Left cardiac atrium (tissue), 4 donors: ENCODE measurements around the gene IMP4. TPM values are rescaled to one million over a fixed set of nuclear protein-coding genes. Genes with fewer than 3 reads are reported as not detected.

ENCODE experiments used
- ATAC-seq, 2 donors: fragments of 200-7000 bp; cut with Tn5 transposase; one replicate each; pipeline ENCODE4 v1.9.1; 2020; ENCODE audit warnings: mild to moderate bottlenecking in 2 of 2, moderate library complexity in 2 of 2
- DNase-seq: peaks from one replicate; pipeline ENCODE4 v3.0.0-alpha.2; 2020
- intact Hi-C, 2 donors: fragments of 100-400 bp; cut with DNase I; formaldehyde crosslinking; loops; one replicate each; pipeline versions ENCODE4 v1.14.1 to v1.15.1; 2022 to 2023
- total RNA-seq, 2 donors: library from RNA; stranded (reverse); fragmentation: NEBNext Ultra II Directional; extraction: Animal tissue kit (Norgen Biotek cat#: 25700); gene quantifications; one replicate each; pipeline ENCODE4 v1.2.1, GENCODE V29; 2021
- donor health status: DM: no; HTN: yes; CAD: no.
- donor health status: DM: no; HTN: yes; CAD: no; lungs with severe emphysema.
- donor health status: DM: yes; HTN: yes; CAD: no.
- donor health status: Dilated cardiomyopathy.

Gene IMP4
- total RNA-seq, 2 donors from 2014 or later, result 55.0 to 79.3 TPM

DNA sequence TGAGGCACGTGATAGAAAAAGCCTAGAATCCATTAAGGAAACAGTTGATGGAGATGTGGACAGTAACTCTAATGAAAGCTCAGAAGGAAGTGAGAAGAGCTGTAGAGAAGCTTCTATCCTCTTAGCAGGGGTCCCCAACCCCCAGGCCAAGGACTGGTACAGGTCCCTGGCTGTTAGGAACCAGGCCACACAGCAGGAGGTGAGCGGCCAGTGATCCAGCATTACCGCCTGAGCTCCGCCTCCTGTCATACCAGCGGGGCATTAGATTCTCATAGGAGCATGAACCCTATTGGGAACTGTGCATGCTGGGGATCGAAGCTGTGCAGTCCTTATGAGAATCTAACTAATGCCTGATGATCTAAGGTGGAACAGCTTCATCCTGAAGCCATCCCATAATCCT lies 8.7 kb upstream of the IMP4 start:
- ATAC-seq (no peak), DNase-seq (no peak)
- intact Hi-C loops, result loop anchor here in 1 of 2 donors (5.0 to 10.0 kb wide), 2 partner anchors 149 to 177 kb away; partner anchors contain the start of genes MZT2B and SMPD4

DNA sequence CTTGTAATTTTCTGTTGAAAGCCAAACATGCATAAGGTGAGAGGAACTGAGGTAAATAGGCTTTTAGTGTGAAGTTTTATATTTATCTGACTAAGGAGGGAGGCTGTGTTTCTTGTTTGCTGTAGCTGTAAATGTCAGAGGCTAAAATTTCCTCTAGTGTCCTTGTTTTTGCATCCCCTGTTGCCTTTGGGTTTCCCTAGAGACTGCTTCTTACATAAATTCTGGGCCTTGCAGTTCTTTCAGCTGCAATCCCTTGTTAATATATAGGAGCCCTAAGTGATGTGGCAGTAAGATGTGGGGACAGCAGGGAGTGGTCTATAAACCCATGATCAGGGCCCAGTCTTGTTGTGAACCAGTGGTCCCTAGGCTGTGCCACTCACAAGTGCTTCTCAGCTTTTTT lies 7.5 kb upstream of the IMP4 start:
- DNase-seq, result no peak
- intact Hi-C loops, result loop anchor here (5.0 to 10.0 kb wide), 2 partner anchors 150 to 153 kb away; partner anchors contain the start of genes MZT2B (in 2 of the 2) and SMPD4 (in 2 of the 2)
- no peak for ATAC-seq

DNA sequence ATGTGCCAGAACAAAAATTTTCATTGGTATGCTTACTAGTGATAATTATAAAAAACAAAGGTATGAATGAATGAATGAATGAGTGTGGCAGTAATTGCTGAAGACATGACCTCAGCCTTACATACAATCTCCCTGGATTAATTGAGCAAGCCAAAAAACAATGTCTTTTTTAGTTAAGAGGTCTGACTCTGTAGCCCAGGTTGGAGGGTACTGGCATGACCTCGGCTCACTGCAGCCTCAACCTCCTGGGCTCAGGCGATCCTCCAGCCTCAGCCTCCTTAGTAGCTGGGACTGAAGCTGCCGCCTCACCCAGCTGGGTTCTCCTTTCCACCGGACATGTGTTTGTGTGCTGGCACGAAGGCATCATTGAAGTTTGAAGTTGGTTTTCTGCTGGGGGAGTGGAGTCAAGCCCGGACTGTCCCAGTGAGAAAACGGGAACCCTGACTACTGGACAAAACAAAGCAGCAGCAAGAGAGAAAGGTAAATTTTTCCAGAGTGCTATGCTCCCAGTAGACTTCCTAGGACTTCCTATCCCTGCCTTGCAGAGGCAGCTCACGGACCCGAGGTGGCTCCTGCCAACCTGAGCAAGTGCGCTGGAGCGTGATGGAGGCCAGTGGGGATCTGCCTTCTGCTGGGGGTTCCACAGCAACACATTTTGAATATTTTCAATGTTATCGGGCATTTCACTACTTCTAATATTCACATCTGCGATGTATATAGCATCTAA lies 6.4 kb upstream of the IMP4 start:
- intact Hi-C loops, result loop anchor here (5.0 to 10.0 kb wide), 2 partner anchors 152 to 154 kb away; partner anchors contain the start of genes MZT2B (in 2 of the 2) and SMPD4 (in 2 of the 2)
- no peak for DNase-seq
- no peak for ATAC-seq

DNA sequence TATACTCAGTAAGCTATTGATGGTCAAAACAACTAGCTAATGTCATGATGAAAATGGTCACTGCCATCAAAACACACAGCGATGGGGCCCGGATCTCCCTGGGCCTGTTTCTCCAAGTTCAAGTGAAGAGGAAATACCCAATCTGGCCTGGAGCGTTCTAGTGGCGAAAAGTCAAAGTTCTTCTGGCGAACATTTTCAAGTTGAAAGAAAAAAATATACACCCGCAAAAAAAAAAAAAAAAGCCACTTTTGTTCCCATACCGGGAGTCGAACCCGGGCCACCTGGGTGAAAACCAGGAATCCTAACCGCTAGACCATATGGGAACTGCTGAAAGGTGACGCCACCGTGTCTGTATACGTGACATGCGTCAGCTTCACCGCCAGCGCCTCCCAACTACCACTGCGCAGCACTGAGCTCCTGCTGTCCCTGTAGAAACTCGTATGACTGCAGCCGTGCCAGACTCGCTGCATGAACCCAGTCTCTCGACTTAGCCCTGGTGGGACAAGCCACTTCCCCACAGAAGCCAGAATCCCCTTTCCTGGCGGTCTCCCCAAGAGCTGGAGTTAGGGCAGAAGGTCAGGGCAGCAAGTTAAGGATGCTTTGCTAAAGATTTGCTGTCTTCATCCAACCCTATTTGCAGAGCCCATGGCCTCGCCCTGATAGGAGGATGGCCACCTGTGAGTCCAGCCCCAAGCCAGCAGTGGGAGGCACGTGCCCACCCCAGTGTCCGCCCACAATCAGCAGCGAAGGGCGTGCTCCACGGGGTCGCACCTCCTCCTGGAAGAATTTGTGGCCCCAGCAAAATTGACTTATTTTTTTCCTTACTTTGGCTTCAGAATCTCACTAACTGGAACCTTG lies 5.6 kb upstream of the IMP4 start:
- intact Hi-C loops, result loop anchor here (5.0 to 10.0 kb wide), 2 partner anchors 152 to 155 kb away; partner anchors contain the start of genes MZT2B (in 2 of the 2) and SMPD4 (in 2 of the 2)
- ATAC-seq (peak; percentile 65 to 75), DNase-seq (peak; percentile 76)

DNA sequence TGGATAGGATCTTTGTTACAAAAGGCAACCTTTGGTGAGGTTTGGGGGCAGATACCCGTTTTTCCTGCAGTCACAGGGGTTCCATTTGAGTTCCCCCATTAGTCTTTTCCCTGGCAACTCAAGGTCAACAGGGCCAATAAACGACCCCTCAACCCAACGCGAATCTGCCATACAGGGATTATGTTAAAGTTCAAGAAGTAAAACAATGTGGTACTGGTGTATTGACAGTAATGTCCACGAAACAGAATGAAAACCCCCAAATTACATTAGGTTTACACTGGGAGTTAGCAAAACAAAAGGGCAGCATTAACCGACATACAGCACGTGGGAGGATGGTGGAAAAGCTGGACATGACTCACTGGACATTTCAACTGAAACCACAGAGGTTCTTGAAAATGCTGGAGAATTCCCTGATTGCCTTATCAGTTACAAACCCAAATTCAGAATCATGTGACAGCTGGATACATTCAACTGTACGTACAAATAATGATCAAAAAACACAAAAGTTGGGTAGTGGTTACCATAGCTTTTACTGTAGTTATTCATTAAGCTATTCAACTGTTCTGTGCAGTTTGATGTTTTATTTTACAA lies 4.9 kb upstream of the IMP4 start:
- ATAC-seq (no peak), DNase-seq (no peak)
- intact Hi-C loops, result loop anchor here (5.0 to 10.0 kb wide), 2 partner anchors 153 to 156 kb away; partner anchors contain the start of genes MZT2B (in 2 of the 2) and SMPD4 (in 2 of the 2)

DNA sequence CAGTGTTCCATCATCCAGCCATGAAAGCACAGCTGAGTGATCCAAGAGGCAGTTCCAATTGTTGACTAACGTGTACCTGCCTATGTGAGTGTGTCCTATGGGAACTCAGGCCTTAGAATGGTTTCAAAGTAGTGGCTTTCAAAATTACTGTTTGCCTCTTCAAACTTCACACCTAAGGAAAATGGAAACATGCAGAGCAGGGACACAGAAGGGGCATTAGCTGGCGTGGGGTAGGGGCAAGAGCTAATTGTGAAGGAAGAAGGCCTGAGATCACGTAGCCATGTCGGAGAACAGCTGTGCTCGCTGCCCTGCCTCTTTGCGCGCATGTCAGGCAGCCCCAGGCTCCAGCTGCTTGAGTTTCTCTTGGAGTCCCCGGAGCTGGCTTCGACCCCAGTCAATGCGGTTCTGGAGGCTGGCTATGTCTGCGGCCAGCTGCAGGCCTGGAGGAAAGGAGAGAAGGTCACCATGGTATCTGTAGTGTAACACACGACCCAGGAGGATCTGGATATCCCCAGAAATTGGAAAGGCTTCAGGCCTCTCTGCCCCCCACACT lies 3.8 kb upstream of the IMP4 start:
- intact Hi-C loops, result loop anchor here (5.0 to 10.0 kb wide), 2 partner anchors 154 to 157 kb away; partner anchors contain the start of genes MZT2B (in 2 of the 2) and SMPD4 (in 2 of the 2)
- DNase-seq (no peak), ATAC-seq (no peak)

DNA sequence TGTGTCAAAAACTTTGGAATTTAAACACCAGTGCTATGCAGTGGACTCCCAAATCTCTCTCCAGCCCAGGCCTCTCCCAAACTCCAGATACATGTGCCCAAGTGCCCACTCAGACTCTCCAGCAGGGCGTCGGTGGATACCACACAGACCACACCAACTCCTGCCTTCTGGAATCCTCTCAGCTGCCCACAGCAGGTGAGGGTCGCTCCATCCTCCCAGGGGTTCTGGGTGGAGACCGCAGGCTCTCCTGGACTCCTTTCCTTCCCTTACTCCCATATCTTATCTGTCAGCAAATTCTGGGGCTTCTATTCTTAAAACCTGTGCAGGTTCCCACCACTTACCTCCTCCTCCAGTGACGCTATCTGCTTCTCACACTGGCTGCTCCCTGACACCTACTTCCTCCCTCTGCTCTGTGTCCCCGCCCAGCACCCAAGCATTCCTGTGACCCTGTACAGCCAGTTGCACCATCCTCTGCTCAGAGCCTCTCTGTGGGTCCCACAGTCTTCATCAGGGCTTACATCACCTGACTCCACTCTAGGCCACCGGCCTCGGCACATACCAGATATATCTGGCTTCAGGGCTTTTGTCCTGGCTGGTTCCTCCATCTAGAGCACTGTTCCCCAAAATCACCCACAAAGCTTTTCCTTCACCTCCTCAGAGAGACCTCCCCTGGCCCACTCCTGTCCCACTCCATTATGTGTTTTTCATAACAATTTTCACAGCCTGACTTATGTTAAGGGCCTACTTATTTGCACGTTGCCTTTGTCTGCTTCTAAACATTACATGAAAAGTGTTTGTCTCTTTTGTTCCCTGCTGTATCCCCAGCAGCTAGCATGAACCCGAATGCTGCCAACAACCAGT lies 2.6 kb upstream of the IMP4 start:
- ATAC-seq, result no peak
- no peak for DNase-seq
- intact Hi-C loops, result loop anchor here (5.0 to 10.0 kb wide), 2 partner anchors 155 to 158 kb away; partner anchors contain the start of genes MZT2B (in 2 of the 2) and SMPD4 (in 2 of the 2)

DNA sequence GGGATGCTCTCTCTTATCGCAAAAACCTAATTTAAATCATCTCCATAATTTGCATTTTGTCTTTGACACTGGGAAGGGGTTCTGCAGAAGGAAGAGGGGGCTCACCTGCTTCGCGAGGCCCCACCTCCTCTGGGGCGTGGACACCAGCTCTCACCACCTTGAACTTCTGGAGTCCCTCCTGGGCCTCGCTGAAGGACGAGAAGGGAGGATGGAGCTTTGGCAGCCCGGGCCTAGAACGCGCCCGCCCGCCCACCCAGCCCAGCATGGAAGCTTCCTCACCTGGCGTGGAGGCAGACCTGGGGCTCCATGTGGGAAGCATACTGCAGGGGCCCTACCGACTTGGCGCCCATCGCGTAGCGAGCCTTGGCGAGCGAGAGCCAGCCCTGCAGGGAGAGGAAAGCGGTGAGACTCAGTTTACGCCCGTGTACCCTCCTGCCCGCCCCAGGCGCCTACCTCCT lies 1.1 kb upstream of the IMP4 start:
- ATAC-seq (no peak), DNase-seq (no peak)
- intact Hi-C loops, result no loop called here

DNA sequence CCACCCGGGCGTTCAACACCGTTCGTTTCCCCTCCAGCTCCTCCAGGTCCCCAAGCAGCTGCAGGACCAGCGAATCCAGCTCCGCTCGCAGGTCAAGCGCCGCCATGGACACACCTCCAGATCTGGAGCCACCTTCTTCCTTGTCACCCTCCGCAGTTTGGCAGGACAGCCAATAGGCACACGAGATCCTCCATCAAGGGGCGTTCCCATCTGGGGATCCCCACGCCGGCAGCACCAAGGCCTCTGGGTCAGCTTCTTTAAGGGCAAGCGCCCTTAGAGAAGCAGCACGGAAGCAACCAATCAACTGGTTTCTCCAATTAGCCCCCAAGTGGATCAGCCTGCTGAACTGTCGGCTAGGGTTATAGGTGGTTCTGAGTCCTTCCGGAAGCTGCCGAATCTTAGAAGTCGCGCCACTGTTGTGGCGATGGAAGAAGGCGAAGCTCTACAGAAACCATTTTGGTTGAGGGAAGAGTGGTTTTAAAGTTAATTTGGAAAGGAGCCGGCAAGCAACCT lies 621 bp upstream of the IMP4 start:
- intact Hi-C loops, result no loop called here

DNA sequence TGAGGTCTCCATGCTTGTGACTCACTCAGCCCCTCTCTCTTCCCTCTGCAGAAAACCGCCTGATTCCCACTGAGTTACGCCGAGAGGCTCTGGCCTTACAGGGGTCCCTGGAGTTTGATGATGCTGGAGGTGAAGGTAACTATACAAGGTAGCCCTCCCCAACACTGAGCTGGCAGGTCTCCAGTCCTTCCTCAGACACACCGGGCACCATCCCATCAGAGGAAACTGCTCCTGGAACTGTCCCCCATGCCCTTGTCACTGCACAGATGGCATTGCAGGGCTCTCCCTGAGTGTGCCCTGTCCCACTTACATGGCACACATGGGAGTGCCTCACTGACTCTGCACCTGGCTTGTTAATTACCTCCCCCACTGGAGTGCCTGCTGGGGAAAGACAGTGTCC lies 1.9 kb downstream of the IMP4 start:
- no peak for DNase-seq
- intact Hi-C loops, result no loop called here

More for the DNA sequence above, 621 bp upstream of the IMP4 start:
- ATAC-seq, result peak; percentile 87 to 92
- peak; percentile 93 for DNase-seq

DNA sequence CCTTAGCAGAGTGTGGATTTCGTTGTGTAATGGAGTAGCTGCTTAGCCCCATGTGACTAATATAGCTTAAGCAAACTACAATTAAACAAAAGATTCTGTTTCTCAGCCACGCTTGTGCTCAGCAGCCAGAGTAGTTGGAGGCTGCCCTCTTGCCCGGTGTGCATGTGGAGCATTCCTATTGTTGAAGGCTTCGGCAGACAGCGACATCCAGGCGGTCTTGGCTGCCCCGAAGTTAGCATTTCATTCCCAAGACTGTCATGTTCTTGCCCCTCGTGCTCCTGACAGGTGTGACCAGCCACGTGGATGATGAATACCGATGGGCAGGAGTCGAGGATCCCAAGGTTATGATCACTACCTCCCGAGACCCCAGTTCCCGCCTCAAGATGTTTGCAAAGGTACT lies 2.4 kb downstream of the IMP4 start:
- no peak for ATAC-seq
- no peak for DNase-seq
- intact Hi-C loops, result no loop called here

More for the DNA sequence above, 1.9 kb downstream of the IMP4 start:
- ATAC-seq, result no peak

DNA sequence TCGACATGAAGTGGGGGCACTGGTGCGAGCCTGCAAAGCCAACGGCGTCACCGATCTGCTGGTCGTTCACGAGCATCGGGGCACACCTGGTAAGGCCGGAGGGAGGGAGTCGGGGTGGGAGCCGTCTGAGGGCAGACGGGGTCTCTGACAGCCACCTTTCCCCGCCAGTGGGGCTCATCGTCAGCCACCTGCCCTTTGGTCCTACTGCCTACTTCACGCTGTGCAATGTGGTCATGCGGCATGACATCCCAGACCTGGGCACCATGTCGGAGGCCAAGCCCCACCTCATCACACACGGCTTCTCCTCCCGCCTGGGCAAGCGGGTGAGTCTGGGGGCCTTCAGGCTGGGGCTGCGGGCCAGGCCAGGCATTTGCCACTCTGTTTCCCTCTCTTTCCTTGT lies 2.9 kb downstream of the IMP4 start:
- ATAC-seq (no peak), DNase-seq (no peak)
- intact Hi-C loops, result no loop called here

DNA sequence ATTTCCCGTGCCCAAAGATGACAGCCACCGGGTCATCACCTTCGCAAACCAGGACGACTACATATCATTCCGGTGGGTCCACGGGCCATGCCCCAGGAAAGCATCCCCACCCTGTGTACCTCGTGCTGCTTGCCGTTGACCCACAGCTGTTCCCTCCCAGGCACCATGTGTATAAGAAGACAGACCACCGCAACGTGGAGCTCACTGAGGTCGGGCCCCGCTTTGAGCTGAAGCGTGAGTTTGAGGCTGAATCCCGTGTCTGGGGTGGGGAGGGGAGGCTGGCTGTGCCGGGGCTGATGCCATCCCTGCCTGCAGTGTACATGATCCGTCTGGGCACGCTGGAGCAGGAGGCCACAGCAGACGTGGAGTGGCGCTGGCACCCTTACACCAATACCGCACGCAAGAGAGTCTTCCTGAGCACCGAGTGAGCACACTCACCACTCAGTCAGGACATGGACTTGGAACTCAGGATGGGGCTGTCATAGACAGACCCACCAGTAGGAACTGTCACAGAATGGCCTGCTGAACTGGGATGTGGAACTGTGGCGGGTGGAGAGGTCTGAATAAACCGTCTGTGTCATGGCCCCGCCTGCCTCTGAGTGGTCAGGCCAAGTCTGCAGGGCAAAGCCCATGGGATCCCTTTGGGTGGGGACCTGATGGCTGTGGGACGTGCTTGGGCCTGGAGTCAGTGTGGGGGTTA lies 3.5 kb downstream of the IMP4 start:
- no peak for ATAC-seq
- intact Hi-C loops, result no loop called here
- no peak for DNase-seq

DNA sequence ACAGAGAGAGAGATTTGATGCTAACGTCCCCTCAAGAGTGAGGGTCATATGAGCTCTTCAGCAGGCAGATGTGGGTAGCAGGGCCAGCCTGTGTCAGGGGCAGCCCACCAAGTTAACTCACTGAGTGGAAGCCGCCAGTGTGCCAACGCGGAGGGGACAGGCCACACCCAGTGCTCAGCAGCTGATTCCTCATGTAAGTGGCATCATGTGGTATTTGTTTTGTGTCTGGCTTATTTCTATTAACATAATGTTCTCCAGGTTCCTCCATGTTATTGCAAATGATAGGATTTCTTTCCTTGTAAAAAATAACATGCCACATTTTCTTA lies 4.0 kb downstream of the IMP4 start:
- intact Hi-C loops, result no loop called here
- ATAC-seq (no peak), DNase-seq (no peak)

DNA sequence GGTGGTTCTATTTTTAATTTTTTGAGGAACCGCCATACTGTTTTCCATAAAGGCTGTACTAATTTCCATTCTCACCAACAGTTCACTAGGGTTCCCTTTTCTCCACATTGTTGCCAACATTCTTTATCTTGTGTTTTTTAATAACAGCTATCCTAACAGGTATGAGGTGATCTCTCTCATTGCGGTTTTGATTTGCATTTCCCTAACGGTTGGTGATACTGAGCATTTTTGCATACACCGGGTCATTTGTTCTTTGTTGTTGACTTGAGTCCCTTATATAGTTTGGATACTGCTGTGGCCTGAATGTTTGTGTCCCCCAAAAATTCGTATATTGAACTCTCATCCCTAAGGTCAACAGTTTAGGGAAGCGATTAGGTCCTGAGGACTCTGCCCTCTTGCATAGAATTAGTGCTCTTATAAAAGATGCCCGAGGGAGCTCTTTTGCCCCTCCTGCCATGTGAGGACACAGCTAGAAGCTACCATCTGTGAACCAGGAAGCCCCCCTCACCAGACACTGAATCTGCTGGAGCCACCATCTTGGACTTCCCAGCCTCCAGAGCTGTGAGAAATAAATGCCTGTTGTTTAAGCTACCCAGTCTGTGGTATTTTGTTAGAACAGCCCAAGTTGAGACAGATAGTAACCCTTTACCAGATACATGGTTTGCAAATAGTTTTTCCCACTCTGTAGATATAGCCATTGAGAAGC lies 4.7 kb downstream of the IMP4 start:
- intact Hi-C loops, result no loop called here
- ATAC-seq (no peak), DNase-seq (no peak)

DNA sequence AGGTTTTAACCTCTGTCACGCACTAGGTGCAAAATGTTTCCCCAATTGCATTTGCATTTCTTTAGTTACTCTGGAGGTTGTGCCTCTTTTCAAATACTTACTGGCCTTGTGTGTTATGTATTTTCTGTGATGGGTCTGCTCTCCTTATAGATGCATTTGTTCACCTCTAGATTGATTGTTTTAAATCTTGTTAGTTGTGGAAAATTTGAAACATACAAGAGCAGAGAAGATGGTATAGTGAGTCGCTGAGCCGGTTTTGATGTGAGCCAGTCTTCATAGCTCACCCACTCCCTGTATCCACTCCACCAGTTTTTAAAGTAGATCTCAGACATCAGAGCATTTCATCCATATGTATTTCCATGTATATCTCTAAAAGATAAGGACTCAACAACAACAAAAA lies 6.5 kb downstream of the IMP4 start:
- DNase-seq, result no peak
- no peak for ATAC-seq
- intact Hi-C loops, result no loop called here

DNA sequence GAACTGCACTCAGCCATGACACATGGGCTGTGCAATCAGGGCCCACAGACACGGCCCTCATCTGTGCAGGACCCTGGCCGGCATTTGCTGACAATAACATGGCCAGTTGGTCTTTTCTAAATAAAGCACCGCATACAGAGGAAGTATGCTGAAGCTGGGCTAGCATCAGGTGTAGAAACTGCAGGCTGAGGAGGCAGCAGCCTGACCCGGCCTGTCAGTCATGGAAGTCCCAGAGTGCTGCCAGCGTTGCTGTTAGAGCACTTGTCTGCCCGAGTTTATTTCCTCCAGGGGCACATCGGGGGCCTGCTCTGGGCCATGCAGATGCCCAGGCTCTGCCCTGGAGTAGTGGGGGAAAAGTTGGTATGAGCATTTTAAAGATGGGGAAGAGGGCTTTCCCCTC lies 9.0 kb downstream of the IMP4 start:
- intact Hi-C loops, result no loop called here
- DNase-seq, result no peak
- no peak for ATAC-seq
